Measurements from ENCODE around the gene KIF14. TPM values are rescaled to one million over a fixed set of nuclear protein-coding genes. Genes with fewer than 3 reads are reported as not detected.

The KIF14 gene
- total RNA-seq, 4 donors from 2014 or later: 0.12 to 0.17 (median 0.13) TPM; not detected in 1

GRCh38 chr1:200665861-200666260 lies 45.3 kb upstream of the KIF14 start:
- peaks cover 3 to 57% (median 15%) of the 10 kb centered on the region in 3 donors for H3K4me1 ChIP-seq
- H3K27ac ChIP-seq: peak overlapping the region in 3 of 4 donors; percentile 35 to 60 (median 46)
- no peaks in the 10 kb centered on the region for H3K9me3 ChIP-seq
- no peaks in the 10 kb centered on the region for H3K27me3 ChIP-seq
- no peak overlapping the region for H3K4me3 ChIP-seq
- TF ChIP-seq CTCF (IDR thresholded peaks at IDR 0.05) (no peak), EP300 (IDR thresholded peaks at IDR 0.05) (no peak), POLR2A (IDR thresholded peaks at IDR 0.05) (no peak), POLR2AphosphoS5 (IDR thresholded peaks at IDR 0.05) (no peak)
- 16 to 30% methylated on average over 2 of the region's 2 CpGs for WGBS, 2 donors (ENCODE audit: low coverage in 1 of 2)
- no peak for ATAC-seq
- H3K36me3 ChIP-seq: peaks cover 3 to 58% of the 10 kb centered on the region in 2 donors

GRCh38 chr1:200660719-200661118 lies 40.2 kb upstream of the KIF14 start:
- H3K9me3 ChIP-seq: no peaks in the 10 kb centered on the region
- H3K36me3 ChIP-seq: peaks cover 3 to 99% of the 10 kb centered on the region in 2 donors
- TF ChIP-seq POLR2A (IDR thresholded peaks at IDR 0.05) (no peak), POLR2AphosphoS5 (IDR thresholded peaks at IDR 0.05) (no peak), EP300 (IDR thresholded peaks at IDR 0.05) (no peak)
- no peak overlapping the region for H3K27ac ChIP-seq
- H3K4me1 ChIP-seq: peaks cover 0 to 29% (median 0%) of the 10 kb centered on the region in 3 donors
- H3K27me3 ChIP-seq: no peaks in the 10 kb centered on the region
- ATAC-seq: no peak
- 68 to 86% methylated on average over 3 to 6 of the region's 6 CpGs for WGBS, 2 donors (ENCODE audit: low coverage in 1 of 2)
- no peak overlapping the region for H3K4me3 ChIP-seq

GRCh38 chr1:200659269-200659668 lies 38.7 kb upstream of the KIF14 start:
- no peak overlapping the region for H3K4me3 ChIP-seq
- WGBS, 2 donors (ENCODE audit: low coverage in 1 of 2): 82 to 100% methylated on average over 1 of the region's 1 CpG
- no peaks in the 10 kb centered on the region for H3K27me3 ChIP-seq
- peaks cover 0 to 14% (median 0%) of the 10 kb centered on the region in 3 donors for H3K4me1 ChIP-seq
- no peak overlapping the region for H3K27ac ChIP-seq
- ATAC-seq: no peak
- peaks cover 0 to 99% of the 10 kb centered on the region in 2 donors for H3K36me3 ChIP-seq
- H3K9me3 ChIP-seq: no peaks in the 10 kb centered on the region
- TF ChIP-seq CTCF (IDR thresholded peaks at IDR 0.05): no peak

GRCh38 chr1:200658037-200658818 lies 37.7 kb upstream of the KIF14 start:
- H3K27me3 ChIP-seq: no peaks in the 10 kb centered on the region
- H3K27ac ChIP-seq: no peak overlapping the region
- no peak for ATAC-seq
- H3K36me3 ChIP-seq: peaks cover 0 to 99% of the 10 kb centered on the region in 2 donors
- WGBS, 2 donors (ENCODE audit: low coverage in 1 of 2): 83 to 88% methylated on average over 1 of the region's 4 CpGs
- TF ChIP-seq POLR2AphosphoS5 (IDR thresholded peaks at IDR 0.05): no peak
- no peak for TF ChIP-seq EP300 (IDR thresholded peaks at IDR 0.05)
- TF ChIP-seq CTCF (IDR thresholded peaks at IDR 0.05): no peak
- TF ChIP-seq POLR2A (IDR thresholded peaks at IDR 0.05): no peak
- no peak overlapping the region for H3K4me3 ChIP-seq
- peaks cover 0 to 4% (median 0%) of the 10 kb centered on the region in 3 donors for H3K4me1 ChIP-seq
- no peaks in the 10 kb centered on the region for H3K9me3 ChIP-seq

GRCh38 chr1:200654660-200655059 lies 34.1 kb upstream of the KIF14 start:
- H3K4me3 ChIP-seq: no peak overlapping the region
- TF ChIP-seq EP300 (IDR thresholded peaks at IDR 0.05) (no peak), CTCF (IDR thresholded peaks at IDR 0.05) (no peak), POLR2AphosphoS5 (IDR thresholded peaks at IDR 0.05) (no peak), POLR2A (IDR thresholded peaks at IDR 0.05) (no peak)
- no peaks in the 10 kb centered on the region for H3K4me1 ChIP-seq
- WGBS, 2 donors (ENCODE audit: low coverage in 1 of 2): 86 to 91% methylated on average over 4 to 5 of the region's 5 CpGs
- H3K36me3 ChIP-seq: peaks cover 0 to 99% of the 10 kb centered on the region in 2 donors
- ATAC-seq: no peak
- no peaks in the 10 kb centered on the region for H3K27me3 ChIP-seq
- H3K27ac ChIP-seq: no peak overlapping the region
- H3K9me3 ChIP-seq: no peaks in the 10 kb centered on the region
